GM19240 (cell line): ENCODE measurements around the gene PTPN11.
"Not testable (repeated sequence)": the region's sequence is repeated elsewhere in the genome, so short reads cannot be mapped to it uniquely, and the experiment has no call there.

Experiments
- DNase-seq: peaks from one replicate; pipeline ENCODE4 v3.0.0; 2011; ENCODE audit warnings: low spot score; ENCODE audit not compliant: insufficient read length

PTPN11 gene

DNA sequence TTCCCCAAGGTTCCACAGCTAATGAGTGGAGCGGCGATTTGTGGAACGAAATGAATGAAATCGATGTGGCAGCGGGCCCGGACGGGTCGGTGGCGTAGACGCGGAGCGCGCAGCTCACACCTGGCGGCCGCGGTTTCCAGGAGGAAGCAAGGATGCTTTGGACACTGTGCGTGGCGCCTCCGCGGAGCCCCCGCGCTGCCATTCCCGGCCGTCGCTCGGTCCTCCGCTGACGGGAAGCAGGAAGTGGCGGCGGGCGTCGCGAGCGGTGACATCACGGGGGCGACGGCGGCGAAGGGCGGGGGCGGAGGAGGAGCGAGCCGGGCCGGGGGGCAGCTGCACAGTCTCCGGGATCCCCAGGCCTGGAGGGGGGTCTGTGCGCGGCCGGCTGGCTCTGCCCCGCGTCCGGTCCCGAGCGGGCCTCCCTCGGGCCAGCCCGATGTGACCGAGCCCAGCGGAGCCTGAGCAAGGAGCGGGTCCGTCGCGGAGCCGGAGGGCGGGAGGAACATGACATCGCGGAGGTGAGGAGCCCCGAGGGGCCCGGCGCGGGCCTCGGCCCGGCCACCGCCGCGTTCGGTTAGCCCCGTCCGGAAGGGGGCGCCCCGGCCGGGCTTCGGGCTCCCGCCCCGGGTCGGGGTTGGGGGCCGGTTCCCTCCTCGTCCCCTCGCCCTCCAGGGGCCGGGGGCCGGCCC lies at the start of gene PTPN11:
PTPN11 (plus strand) TSS at position 340 of the 689 bp plus-strand sequence; CDS start at position 505, 165 bp downstream.
- peak; percentile 32 for DNase-seq

- DNase-seq = no peak
Measured at GRCh38 chr12:112370199-112370598, 48.5 kb upstream of the PTPN11 start.

DNA sequence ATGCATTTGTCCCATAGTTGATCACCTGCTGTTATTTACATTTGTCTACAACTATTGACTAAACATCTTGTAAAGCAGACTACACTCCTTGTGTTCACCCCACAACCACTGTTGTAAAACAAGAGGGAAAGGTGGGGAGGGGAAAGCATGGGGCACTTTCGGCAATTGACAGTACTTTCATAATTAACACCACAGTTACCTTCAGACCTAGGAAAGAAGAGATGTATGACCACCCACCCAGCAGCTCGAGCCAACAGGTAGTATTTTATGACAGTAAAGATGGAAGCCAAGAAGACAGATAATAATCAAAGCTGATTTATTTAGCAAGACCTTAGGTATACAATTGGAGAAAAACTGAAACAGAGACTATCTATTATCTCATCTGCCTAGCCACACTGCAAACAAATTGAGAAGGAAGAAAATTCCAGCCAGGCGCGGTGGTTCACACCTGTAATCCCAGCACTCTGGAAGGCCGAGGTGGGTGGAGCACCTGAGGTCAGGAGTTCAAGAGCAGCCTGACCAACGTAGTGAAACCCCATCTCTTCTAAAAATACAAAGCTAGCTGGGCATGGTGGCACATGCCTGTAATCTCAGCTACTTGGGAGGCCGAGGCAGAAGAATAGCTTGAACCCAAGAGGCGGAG lies 47.8 kb upstream of the PTPN11 start:
- no peak for DNase-seq

DNA sequence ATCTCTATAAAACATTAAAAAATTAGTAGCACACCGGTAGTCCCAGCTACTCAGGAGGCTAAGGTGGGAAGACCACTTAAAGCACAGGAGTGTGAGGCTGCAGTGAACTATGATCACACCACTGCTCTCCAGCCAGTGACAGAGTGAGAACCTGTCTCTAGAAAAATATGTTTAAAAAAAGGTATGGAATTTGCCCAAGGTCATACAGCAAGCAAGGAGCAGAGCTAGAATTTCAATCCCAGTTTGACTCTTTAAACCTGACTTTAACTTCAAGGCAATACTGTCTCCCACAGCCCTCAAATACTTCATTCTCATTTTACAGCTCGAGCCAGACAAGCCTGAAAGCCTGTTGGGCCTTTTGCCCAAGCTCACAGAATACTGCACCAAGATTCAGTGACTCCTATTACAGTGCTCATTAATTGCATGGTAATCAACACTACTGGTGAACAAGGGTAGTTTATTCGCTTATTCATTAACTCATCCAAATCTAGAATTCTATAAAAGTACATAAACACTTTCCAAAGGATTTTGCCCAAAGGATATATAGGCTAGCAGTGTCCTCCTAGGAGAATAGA lies 44.5 kb upstream of the PTPN11 start:
- no peak for DNase-seq

DNA sequence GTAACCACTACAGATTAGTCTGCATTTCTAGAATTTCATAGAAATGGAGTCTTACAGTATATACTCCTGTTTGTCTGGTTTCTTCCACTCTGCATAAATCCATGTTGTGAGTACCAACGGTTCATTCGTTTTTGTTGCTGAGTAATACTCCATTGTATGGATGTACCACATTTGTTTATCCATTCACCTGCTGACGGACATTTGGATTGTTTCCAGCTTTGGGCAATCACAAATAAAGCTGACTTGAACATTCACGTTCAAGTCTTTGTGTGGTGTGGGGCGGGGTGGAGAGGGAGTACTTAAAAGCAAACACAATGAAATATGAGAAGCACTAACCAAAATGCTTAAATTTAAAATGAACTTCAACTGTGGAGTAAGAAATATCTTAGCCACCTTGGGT lies 43.6 kb upstream of the PTPN11 start:
- DNase-seq = no peak

DNA sequence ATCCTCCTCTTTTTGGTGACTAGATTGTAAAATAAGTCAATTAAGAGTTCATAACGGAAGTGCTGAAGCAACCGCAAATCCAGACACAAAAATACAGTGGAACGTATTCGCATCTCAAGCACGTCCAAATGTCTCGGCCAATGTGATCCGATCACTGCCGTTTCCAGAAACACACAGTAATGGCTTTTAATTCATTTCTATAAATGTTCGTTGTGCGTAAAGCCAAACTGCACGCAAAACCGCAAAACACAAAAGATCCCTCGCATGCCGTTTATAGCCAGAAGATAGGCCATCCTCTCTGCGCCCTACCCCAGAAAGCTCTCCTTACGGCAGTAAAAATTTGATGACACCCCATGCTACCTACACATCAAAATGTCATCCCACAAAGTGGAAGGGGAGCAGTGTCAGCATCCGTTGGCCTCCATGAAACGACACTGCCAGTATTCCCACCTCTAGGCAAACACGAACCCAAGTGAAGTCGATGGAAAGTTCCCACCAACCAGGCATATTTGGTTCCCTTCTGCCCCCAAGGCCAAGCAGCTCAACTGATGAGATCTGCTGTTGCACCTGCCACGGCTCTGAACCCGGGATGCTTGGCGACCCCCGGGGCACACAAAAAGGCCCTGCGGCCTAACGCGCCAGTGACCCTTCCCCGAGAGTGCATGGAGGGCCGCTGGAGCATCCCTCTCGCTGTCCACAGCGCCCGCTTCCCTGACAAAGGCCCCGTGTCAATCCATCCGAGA lies 37.9 kb upstream of the PTPN11 start:
- no peak for DNase-seq

DNA sequence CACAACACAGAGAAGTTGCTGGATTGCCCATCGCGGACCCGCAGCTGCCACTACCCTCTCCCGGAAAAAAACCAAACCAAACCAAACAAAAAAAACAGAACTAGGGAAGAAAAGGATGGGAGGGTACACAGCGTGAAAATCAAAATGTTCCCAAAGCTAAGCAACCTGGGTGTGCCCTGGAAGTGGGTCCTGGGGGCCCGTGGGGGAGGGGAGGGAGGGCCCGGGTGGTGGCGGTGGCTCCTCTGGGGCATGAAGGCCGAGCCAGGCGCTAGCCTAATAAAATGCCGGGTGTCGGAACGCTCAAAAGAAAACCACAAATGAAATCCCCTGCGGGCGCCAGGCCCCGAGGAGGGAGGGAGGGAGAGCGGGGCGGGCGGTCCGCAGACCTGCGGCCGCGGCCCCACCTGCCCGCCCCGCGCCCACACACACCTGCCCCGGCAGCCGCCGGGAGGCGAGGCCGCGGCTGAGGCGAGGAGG lies 37.3 kb upstream of the PTPN11 start:
- DNase-seq = peak; percentile 23

DNA sequence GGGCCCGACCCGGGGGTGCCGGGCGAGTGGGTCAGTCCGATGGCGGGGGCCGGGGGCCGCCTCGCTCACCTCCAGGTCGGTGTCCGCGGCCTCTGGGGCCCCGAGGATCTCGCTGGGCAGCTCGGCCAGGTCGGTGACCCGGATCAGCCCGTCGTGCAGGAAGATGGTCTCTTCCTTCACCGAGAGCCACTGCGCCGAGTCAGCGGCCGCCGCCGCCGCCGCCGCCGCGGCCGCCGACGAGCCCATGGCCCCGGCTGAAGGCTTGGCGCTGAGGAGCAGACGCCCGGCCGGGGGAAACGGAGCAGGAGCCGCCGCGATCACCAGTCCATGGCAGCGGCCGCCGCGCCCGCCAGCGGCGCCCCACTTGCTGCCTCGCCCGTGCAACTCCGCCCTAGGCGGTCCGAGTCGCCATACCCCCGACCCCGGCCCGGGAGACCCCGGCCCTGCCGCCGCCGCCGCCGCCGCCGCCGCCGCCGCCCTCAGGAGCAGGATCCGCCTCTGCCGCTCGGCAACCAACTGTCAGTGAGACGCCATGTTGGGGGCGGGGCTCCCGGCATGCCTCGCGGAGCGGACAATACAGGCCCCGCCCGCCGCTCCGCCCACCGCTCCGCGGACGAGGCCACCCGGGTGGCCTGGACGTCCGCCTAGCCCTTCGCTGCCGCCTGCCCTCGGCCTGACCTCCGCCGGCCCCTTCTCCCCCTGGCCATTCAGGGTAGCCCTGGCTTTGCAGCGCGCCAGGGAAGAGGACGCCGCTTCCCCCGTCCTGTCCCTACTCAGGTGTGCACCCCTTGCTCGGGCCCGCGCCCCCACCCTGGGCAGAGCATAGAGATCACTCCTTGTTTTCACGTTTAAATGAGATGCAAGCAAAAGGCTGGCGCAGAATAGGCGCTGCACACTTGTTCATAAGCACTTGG lies 36.6 kb upstream of the PTPN11 start, which contains the start of gene HECTD4:
HECTD4 (minus strand) TSS at position 549 of the 914 bp plus-strand sequence; CDS start at position 246, 303 bp downstream.
- peak; percentile 86 for DNase-seq

DNA sequence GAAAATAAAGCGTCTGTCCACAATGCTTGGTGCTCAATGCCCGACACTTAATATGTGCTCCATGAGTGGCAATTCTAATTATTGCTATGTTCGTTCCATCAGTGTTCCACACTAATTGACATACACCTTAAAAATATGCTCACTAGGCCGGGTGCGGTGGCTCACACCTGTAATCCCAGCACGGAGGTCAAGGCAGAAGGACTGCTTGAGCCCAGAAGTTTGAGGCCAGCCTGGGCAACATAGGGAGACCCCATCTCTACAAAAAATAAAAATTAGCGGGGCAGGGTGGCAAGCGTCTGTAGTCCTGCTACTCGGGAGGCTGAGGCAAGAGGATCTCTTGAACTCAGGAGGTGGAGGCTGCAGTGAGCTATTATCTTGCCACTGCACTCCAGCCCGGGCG lies 35.9 kb upstream of the PTPN11 start:
- no peak for DNase-seq

DNA sequence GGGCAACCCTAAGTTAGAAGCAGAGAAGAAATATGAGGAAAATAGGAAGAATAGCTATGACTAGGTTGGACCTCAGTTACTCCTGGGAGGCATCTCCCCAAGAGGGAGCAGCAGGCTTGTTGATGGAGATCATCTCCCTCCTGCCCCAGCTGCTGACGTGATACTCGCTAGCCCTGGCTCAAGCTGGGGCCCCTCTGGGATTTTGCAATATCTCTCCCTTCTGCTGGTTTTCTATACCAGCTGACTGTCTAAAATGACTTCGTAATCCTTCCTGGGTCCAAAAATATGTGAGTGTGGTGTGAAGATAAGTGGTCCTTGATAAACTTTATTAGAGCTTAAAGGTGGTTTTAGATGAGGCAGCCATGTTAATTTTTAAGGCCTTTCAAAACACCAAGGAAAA lies 32.0 kb upstream of the PTPN11 start:
- DNase-seq = no peak

GRCh38 chr12:112389228-112389627 lies 29.5 kb upstream of the PTPN11 start:
- no peak for DNase-seq

DNA sequence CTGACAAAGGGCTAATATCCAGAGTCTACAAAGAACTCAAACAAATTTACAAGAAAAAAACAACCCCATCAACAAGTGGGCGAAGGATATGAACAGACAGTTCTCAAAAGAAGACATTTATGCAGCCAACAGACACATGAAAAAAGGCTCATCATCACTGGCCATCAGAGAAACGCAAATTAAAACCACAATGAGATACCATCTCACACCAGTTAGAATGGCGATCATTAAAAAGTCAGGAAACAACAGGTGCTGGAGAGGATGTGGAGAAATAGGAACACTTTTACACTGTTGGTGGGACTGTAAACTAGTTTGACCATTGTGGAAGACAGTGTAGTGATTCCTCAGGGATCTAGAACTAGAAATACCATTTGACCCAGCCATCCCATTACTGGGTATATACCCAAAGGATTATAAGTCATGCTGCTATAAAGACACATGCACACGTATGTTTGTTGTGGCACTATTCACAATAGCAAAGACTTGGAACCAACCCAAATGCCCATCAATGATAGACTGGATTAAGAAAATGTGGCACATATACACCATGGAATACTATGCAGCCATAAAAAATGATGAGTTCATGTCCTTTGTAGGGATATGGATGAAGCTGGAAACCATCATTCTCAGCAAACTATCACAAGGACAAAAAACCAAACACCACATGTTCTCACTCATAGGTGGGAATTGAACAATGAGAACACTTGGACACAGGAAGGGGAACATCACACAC lies 28.7 kb upstream of the PTPN11 start:
- not testable (repeated sequence) for DNase-seq

DNA sequence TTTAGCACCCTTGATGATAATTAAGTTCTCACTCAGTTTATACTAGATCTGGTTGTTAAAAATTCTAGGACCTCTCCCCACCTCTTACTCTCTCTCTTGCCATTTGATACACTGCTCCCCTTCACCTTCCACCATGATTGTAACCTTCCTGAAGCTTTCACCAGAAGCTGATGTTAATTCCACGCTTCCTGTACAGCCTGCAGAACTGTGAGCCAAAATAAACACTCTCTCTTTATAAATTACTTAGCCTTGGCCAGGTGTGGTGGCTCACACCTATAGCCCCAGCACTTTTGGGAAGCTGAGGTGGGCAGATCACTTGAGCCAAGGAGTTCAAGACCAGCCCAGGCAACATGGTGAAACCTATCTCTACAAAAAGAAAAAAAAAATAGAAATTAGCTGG lies 25.4 kb upstream of the PTPN11 start:
- DNase-seq = no peak

DNA sequence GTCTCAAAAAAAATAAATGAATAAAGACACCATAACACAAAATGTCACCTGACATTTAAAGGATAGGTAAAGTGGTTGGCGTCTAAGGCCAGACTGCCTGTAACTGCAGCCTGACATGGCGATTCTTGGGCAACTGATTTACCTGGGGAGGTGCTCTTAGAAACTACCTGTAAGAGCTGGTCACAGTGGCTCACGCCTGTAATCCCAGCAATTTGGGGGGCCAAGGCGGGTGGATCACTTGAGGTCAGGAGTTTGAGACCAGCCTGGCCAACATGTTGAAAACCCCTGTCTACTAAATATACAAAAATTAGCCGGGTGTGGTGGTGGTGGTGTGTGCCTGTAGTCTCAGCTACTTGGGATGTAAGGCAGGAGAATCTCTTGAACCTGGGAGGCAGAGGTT lies 17.7 kb upstream of the PTPN11 start:
- no peak for DNase-seq

- DNase-seq = no peak
Measured at GRCh38 chr12:112401903-112402498, 16.7 kb upstream of the PTPN11 start.

DNA sequence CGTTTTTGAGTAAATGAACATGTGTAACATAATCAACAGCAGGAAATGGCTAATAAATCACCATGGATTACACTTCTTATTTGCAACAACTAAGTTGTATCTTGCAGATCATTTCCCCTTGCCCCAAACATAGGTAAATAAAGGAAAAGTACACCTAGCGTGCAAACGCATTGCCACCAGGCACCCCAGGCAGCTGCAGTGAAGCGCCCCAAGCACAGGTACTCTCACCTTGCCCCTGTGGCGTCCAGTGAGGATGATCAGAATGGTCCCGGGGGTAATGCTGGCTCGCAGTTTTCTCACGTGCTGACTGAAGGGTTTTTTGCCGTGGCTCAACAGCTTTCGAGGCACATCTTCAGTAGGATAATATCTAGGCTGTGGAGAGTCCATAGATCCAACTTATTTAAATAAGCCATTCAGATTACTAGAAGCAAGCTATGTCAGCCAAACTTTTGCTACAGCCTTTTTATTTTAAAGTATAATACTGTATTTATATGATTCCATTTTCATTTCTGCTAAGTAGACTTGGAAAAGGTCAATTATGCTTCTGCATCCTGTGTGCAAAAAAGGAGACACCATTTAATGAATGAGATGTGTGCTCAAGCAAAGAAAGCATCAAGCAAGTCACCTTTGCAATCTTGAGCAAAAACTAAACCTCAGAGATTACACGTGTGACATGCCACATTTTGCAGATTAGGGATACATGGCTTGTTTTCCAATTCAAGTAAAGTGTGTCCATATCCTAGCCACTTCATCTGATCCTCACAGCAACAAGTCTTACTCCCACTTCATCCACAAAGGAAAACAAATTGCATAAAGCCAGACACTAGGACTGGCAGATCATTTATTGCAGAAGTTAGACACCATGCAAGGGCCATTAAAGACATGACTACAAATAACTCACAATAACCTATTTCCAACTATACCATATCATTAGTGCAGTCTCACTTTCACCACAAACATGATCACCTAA lies 11.9 kb upstream of the PTPN11 start:
- no peak for DNase-seq

- DNase-seq = not testable (repeated sequence)
Measured at GRCh38 chr12:112407683-112408082, 11.1 kb upstream of the PTPN11 start.

- DNase-seq = no peak
Measured at GRCh38 chr12:112408621-112409020, 10.1 kb upstream of the PTPN11 start.
